Activated naive CD8-positive, alpha-beta T cell treated with anti-CD3 and anti-CD28 coated beads, Interleukin-2, amount 50 U/mL, for 24 hours (primary cell): ENCODE measurements around the gene MCM9.

Experiments
- ATAC-seq: fragments of 150-1000 bp; cut with Tn5 transposase; one replicate; pipeline ENCODE4 v1.10.0; 2021
- DNase-seq: peaks from one replicate; pipeline ENCODE4 v3.0.0; 2021
- H3K27ac Mint-ChIP-seq: one replicate; pipeline ENCODE4 v1.8.0; 2021; ENCODE audit warnings: mild to moderate bottlenecking, mixed read lengths
- H3K27me3 Mint-ChIP-seq: one replicate; pipeline ENCODE4 v1.8.0; 2021; ENCODE audit warnings: mixed read lengths
- H3K36me3 Mint-ChIP-seq: one replicate; pipeline ENCODE4 v1.8.0; 2021; ENCODE audit warnings: low read depth, mixed read lengths
- H3K4me1 Mint-ChIP-seq: one replicate; pipeline ENCODE4 v1.8.0; 2021; ENCODE audit warnings: mixed read lengths
- H3K4me3 Mint-ChIP-seq: one replicate; pipeline ENCODE4 v1.8.0; 2021; ENCODE audit warnings: mild to moderate bottlenecking, moderate library complexity, mixed read lengths
- H3K9me3 Mint-ChIP-seq: one replicate; pipeline ENCODE4 v1.8.0; 2021; ENCODE audit warnings: mixed read lengths

Gene MCM9

DNA sequence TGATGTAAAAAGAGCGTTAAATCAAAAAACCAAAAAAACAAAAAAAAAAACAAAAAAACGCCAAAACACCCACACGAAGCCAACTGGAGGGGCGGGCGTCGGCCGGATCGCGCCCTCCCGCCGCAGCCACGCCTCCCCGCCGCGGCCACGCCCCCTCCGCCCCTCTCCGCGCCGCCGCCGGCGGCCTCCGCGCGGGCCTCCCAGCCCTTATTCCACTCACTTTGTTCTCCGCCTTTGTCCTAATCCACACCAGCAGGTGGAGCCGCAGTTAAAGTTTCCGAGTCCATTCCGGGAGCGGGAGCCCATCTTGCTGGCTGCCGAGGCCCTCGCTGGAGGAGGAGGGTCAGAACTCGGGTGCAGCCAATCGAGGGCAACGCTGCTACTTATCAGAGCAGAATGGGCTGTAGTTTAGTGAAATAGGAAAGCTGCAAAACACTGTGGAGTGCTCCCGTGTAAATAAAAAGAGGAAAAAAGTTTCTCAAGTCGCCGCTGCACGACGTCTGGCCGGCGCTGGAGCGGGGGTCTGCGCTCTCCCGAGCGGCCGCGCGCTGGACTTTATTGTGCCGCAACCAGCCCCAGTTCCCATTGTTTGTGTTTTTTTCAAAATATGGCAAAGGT, 41.0 kb downstream of the MCM9 start, which contains the start of gene ASF1A:
Gene ASF1A (plus strand): TSS at position 346 of the 618 bp plus-strand sequence. CDS start 262 bp downstream, at position 608.
- Mint-ChIP-seq H3K36me3 (peaks cover 17% of the 10 kb centered on the region), H3K9me3 (no peaks in the 10 kb centered on the region), H3K27ac (peak within 1 kb of the TSS; percentile 94), H3K27me3 (peaks cover 2% of the 10 kb centered on the region), H3K4me1 (peaks cover 68% of the 10 kb centered on the region), H3K4me3 (peak within 1 kb of the TSS; percentile 91)
- peak; percentile 96 for DNase-seq
- peak; percentile 86 for ATAC-seq

DNA sequence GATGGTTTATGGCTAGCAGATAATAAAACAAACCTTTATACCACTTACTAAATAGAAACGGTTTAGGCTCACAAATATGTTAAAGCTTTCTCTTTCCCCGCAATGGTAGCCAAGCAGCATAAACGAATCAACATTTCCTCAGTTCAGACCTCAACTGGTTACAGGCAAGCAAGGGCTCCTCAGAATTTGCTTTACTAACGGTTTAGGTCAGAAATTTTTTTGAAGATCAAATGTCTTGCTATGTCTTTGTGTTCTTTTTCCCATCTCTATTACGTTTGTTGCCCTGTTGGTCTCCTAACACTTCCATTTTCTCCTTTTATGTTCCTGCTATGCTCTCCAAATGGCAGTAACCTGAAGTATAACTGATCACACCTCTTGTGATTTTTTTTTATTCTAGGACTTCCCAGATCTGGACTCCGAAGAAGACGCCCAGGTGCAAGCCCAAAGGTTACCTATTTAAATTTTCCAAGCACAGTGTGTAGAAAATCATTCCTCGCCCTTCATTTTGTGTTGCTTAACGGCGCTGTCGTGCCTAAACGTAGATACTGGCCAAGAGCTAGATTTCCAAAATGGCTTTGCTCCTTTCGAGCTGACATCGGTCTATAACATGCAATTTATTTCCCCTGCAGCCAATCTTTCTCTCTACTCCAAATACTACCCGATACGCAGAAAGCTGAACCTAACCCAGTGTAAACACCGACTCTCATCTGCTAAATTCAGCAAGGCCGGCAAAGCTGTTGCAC, 41.7 kb downstream of the MCM9 start:
- Mint-ChIP-seq H3K36me3 (peaks cover 16% of the 10 kb centered on the region), H3K27me3 (peaks cover 2% of the 10 kb centered on the region), H3K27ac (peak overlapping the region; percentile 94), H3K9me3 (no peaks in the 10 kb centered on the region), H3K4me3 (peak overlapping the region; percentile 91), H3K4me1 (peaks cover 68% of the 10 kb centered on the region)
- peak; percentile 37 for DNase-seq
- ATAC-seq = peak; percentile 8

DNA sequence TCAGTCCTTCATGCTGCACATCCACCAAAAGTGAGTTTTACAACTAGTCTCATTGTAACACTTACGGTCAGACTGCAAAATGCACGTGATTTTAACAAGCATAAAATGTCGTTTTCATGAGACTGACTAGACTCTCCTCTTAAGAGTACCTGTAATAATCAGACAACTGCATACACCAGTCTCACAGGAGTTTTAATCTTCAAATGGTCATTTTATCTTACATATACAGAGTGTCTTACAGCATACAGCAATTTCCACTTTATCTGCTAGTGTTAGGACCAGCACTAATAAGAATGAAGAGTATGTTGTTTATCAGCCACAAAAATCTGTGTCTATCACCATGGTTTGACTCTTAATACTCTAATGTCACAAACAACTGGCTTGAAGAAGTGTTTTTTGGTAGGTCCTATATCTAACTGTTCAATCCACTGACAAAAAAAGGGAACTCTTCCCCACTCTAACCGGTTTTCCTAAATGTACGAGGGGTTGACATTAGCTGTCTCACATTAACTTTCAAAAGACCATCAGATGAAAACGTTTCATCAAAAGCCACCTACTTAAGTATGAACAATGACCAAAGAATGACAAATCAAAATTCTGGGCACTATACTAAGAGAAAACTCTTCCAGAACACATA, 42.5 kb downstream of the MCM9 start:
- H3K4me3 Mint-ChIP-seq = peak overlapping the region; percentile 91
- ATAC-seq (no peak), DNase-seq (no peak)
- peaks cover 64% of the 10 kb centered on the region for H3K4me1 Mint-ChIP-seq
- peaks cover 14% of the 10 kb centered on the region for H3K36me3 Mint-ChIP-seq
- H3K9me3 Mint-ChIP-seq = no peaks in the 10 kb centered on the region
- H3K27me3 Mint-ChIP-seq = peaks cover 2% of the 10 kb centered on the region
- H3K27ac Mint-ChIP-seq = peak overlapping the region; percentile 94

GRCh38 chr6:118890997-118891790, 43.8 kb downstream of the MCM9 start:
- H3K27ac Mint-ChIP-seq = peak overlapping the region; percentile 94
- H3K36me3 Mint-ChIP-seq = peaks cover 14% of the 10 kb centered on the region
- H3K27me3 Mint-ChIP-seq = peaks cover 2% of the 10 kb centered on the region
- DNase-seq (no peak), ATAC-seq (no peak)
- H3K9me3 Mint-ChIP-seq = no peaks in the 10 kb centered on the region
- peak overlapping the region; percentile 91 for H3K4me3 Mint-ChIP-seq
- peaks cover 65% of the 10 kb centered on the region for H3K4me1 Mint-ChIP-seq

DNA sequence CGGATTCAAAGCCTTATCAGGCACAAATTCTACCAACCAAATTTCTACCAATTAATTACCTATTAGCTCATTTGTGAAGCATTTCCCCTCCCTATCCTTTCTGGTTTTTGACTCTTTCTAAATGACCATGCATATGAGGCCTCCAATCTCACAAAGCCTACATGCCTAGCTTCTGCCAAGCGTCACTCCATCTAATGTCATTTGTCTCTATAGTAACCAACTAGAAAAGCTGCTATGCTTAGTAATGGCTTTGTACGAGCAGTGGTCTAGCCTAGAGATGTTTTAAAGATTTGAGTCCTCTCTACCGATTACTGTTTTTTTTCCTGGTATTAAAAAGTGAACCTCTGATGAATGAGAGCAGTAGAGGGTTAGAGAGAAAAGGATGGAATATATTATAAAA, 45.8 kb downstream of the MCM9 start:
- H3K4me1 Mint-ChIP-seq = peaks cover 77% of the 10 kb centered on the region
- peaks cover 12% of the 10 kb centered on the region for H3K36me3 Mint-ChIP-seq
- peaks cover 2% of the 10 kb centered on the region for H3K27me3 Mint-ChIP-seq
- no peak for DNase-seq
- H3K9me3 Mint-ChIP-seq = no peaks in the 10 kb centered on the region
- ATAC-seq = no peak
- H3K4me3 Mint-ChIP-seq = no peak overlapping the region
- H3K27ac Mint-ChIP-seq = peak overlapping the region; percentile 15

GRCh38 chr6:118886641-118887040, 48.3 kb downstream of the MCM9 start:
- ATAC-seq = no peak
- H3K4me3 Mint-ChIP-seq = no peak overlapping the region
- no peaks in the 10 kb centered on the region for H3K9me3 Mint-ChIP-seq

GRCh38 chr6:118882314-118882905, 52.5 kb downstream of the MCM9 start:
- H3K27ac Mint-ChIP-seq = no peak overlapping the region

More at GRCh38 chr6:118886641-118887040, 48.3 kb downstream of the MCM9 start:
- Mint-ChIP-seq H3K36me3 (peaks cover 9% of the 10 kb centered on the region), H3K4me1 (peaks cover 75% of the 10 kb centered on the region), H3K27ac (no peak overlapping the region), H3K27me3 (no peaks in the 10 kb centered on the region)
- no peak for DNase-seq

GRCh38 chr6:118881440-118882313, 53.3 kb downstream of the MCM9 start:
- Mint-ChIP-seq H3K27ac (no peak overlapping the region), H3K4me1 (peaks cover 76% of the 10 kb centered on the region), H3K36me3 (peaks cover 9% of the 10 kb centered on the region), H3K9me3 (no peaks in the 10 kb centered on the region), H3K27me3 (no peaks in the 10 kb centered on the region), H3K4me3 (no peak overlapping the region)
- DNase-seq (no peak), ATAC-seq (no peak)

More at GRCh38 chr6:118882314-118882905, 52.5 kb downstream of the MCM9 start:
- H3K4me3 Mint-ChIP-seq = no peak overlapping the region
- peak; percentile 61 for ATAC-seq
- no peaks in the 10 kb centered on the region for H3K9me3 Mint-ChIP-seq
- H3K36me3 Mint-ChIP-seq = peaks cover 10% of the 10 kb centered on the region
- H3K4me1 Mint-ChIP-seq = peaks cover 73% of the 10 kb centered on the region
- H3K27me3 Mint-ChIP-seq = no peaks in the 10 kb centered on the region
- DNase-seq = no peak

- H3K27ac Mint-ChIP-seq = no peak overlapping the region
- no peak overlapping the region for H3K4me3 Mint-ChIP-seq
- no peak for DNase-seq
- no peaks in the 10 kb centered on the region for H3K27me3 Mint-ChIP-seq
- H3K9me3 Mint-ChIP-seq = no peaks in the 10 kb centered on the region
- H3K4me1 Mint-ChIP-seq = peaks cover 58% of the 10 kb centered on the region
- no peak for ATAC-seq
- H3K36me3 Mint-ChIP-seq = peaks cover 11% of the 10 kb centered on the region
These were observed 57.2 kb downstream of the MCM9 start for GRCh38 chr6:118877806-118878205.

DNA sequence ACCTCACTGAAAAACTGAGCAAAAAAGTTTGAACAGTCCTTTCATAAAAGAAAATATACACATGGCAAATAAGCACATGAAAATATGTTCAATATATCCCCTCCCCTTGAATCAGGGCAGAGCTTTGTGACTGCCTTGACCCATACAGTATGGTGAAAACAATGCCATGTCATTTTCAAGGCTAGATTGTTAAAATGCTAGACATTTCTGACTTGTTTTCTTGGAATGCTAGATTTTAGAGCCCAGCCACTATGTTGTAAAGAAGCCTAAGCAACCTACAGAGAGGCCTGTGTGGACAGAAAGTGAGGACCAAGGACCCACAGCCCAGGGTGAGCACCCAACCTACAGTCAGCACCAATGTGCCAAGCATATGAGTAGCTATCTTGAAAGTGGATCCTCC, 58.1 kb downstream of the MCM9 start:
- Mint-ChIP-seq H3K4me3 (no peak overlapping the region), H3K27ac (no peak overlapping the region), H3K9me3 (no peaks in the 10 kb centered on the region), H3K36me3 (peaks cover 11% of the 10 kb centered on the region), H3K27me3 (no peaks in the 10 kb centered on the region), H3K4me1 (peaks cover 51% of the 10 kb centered on the region)
- no peak for DNase-seq
- ATAC-seq = no peak

GRCh38 chr6:118876198-118876597, 58.8 kb downstream of the MCM9 start:
- peaks cover 14% of the 10 kb centered on the region for H3K36me3 Mint-ChIP-seq
- no peak overlapping the region for H3K4me3 Mint-ChIP-seq
- no peak overlapping the region for H3K27ac Mint-ChIP-seq
- peaks cover 48% of the 10 kb centered on the region for H3K4me1 Mint-ChIP-seq
- ATAC-seq = no peak
- DNase-seq = no peak
- H3K27me3 Mint-ChIP-seq = no peaks in the 10 kb centered on the region
- H3K9me3 Mint-ChIP-seq = no peaks in the 10 kb centered on the region

DNA sequence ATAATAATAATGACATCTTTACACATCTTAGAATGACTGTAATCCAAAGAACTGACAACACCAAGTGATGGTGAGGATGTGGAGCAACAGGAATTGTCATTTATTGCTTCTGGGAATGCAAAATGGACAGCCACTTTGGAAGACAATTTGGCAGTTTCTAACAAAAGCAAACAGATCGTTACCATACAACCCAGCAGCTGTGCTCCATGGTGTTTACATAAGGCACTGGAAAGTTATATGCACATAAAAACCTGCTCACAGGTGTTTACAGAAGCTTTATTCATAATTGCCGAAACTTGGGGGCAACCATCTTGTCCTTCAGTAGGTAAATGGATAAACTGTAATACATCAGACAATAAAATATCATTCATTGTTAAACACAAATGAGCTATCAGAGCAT, 59.3 kb downstream of the MCM9 start:
- peaks cover 49% of the 10 kb centered on the region for H3K4me1 Mint-ChIP-seq
- no peak overlapping the region for H3K4me3 Mint-ChIP-seq
- H3K27ac Mint-ChIP-seq = no peak overlapping the region
- no peaks in the 10 kb centered on the region for H3K9me3 Mint-ChIP-seq
- no peaks in the 10 kb centered on the region for H3K27me3 Mint-ChIP-seq
- ATAC-seq (no peak), DNase-seq (no peak)
- peaks cover 20% of the 10 kb centered on the region for H3K36me3 Mint-ChIP-seq

GRCh38 chr6:118873239-118873638, 61.7 kb downstream of the MCM9 start:
- no peak for DNase-seq
- no peak for ATAC-seq
- H3K27ac Mint-ChIP-seq = no peak overlapping the region
- H3K4me3 Mint-ChIP-seq = no peak overlapping the region
- H3K27me3 Mint-ChIP-seq = no peaks in the 10 kb centered on the region
- H3K36me3 Mint-ChIP-seq = peaks cover 27% of the 10 kb centered on the region
- H3K9me3 Mint-ChIP-seq = no peaks in the 10 kb centered on the region
- H3K4me1 Mint-ChIP-seq = peaks cover 56% of the 10 kb centered on the region
